GM21367 (cell line): Measurements from ENCODE around the gene PPIH.
"Not testable (repeated sequence)": the region's sequence is repeated elsewhere in the genome, so short reads cannot be mapped to it uniquely, and the experiment has no call there.

Experiments used
- ATAC-seq: cut with Tn5 transposase; IDR thresholded peaks from one replicate; pipeline ENCODE4 v1.9.1; 2021; ENCODE audit not compliant: unreplicated experiment

The PPIH gene

DNA sequence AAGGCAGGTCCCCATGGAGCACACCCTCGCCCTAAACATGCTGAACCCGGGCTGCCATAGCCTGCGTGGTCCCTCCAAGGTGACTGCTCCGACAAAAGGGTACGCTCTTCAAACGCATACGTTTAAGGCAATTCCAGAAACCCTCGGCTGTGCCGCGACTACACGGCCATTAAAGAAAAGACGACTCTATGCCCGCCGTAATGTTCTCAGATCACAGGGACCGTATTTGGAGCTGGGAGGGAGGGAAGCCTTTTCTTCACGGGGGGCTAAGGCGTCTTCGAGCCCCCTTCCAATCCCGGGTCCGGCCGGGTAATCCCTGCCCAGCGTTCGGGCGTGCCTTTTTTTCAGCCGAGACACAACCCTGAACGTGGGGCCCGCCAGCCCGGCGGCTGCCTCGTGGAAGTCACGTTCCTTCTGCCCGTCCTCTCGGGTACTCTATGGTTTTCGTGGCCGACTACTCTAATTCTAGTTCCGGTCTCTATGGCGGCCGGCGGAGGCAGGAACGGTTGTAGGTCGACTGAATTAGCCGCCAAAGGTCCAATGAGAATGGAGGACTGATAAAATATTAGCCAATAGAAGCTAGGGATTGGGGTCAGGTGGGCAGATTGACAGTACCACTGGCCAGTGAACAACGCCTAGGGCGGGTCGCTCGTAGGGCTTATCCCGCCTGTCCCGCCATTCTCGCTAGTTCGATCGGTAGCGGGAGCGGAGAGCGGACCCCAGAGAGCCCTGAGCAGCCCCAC, 23.7 kb downstream of the PPIH start, which contains the start of gene YBX1:
TSS of gene YBX1 (plus strand) at position 678 of the 743 bp plus-strand sequence. CDS start 148 bp downstream, outside the sequence.
- peak; percentile 74 for ATAC-seq

GRCh38 chr1:42682484-42682738, 24.2 kb downstream of the PPIH start:
- ATAC-seq: peak; percentile 1

DNA sequence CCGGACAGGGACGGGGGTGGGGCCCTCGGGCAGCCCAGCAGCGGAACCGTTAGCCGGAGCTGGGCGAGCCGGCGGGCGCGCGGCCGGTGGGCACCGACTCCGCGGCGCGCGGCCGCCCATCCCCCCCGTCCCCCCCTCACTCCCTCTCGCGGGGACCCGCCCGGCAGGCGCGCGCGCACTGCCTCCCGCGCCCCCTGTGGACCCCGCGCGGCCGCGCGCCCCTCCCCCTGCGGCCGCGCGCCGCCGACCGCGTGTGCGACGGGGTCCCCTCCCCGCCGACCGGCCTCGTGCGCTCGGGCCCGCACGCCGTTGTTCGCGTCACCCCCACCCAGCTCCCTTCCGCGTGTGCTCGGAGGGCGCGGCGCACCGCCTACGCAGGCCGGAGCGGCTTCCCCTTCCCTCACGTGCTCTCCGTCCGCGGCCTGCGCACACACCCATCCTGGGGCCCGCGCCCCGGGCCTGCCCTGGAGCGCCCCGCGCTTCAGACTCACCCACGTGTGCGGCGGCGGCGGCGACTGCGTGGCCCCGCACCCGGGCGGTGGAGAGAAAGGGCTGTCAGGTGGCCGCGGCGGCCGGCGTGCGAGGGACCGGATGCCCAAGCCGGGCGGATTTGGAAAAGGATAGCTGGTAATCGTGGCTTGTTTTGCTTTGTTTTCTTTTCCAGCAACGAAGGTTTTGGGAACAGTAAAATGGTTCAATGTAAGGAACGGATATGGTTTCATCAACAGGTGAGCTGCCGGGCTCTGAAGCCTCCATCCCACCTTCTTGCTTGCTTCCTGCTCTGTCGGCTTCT, 24.7 kb downstream of the PPIH start:
- peak; percentile 32 for ATAC-seq

DNA sequence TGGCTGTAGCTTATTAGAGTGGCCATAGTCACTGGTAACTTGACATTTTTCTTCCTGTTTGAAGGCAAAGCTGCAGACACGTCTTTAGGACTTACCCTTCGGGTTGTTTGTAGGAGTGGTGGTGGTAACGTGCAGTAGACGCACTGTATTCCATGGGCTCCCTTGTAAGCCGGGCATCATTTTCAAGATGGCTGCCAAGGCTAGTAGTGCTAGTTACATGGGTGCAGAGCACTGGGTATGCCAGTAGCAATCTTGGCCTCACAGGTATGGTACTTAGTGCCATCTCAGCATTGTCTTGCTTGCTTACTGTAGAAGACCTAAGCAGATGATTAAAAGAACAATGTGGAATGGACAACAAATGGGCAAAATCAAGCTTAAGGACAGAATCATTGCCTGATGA, 25.9 kb downstream of the PPIH start:
- ATAC-seq: no peak

DNA sequence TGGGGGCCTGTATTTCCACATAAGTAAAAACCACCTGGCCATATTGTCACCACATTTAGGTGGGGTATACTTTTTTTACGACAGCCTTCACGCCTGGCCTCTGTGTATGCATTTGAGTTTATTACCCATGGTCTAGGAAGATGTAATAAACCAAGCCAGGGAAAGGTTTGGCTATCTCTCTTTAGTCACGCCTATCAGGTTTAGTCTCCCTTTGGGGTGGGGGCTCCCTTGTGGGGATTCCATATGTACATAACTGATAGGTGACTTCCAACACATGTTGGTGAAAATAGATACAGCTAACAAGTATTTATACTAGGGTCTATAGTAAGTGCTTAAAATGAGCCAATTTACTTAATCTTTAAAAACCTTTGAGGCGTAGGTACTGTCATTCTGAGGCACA, 28.2 kb downstream of the PPIH start:
- no peak for ATAC-seq

GRCh38 chr1:42689912-42690311, 31.7 kb downstream of the PPIH start:
- ATAC-seq: no peak

DNA sequence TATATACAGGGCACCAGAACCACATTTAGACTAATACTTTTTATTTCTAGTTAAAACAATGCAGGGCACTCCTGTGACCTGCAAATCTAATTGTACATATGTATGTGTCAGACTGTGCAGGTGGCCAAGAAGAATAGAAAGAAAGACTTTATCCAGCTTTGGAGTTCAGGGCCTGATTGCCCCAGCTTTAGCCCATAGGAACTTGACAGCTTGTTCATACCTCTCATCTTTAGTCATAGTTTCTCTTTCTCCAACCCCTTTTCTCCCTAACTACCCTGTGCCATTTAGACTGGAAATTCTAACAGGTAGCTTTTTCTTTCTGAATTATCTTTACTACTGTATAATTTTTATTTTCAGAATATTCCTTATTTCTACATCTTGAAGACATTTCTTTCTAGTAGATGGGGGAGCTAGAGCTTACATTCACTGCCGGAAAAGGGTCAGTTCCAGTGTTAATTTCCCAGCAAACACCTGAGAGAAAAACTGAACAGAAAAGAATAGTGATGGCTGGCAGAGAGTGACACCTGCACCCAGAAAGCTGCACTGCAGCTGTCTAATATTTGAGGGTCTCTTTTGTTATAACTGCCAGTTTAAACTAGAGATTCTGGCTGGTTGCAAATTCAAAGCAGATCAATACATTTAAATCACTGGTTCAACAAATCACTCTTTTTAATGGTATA, 32.4 kb downstream of the PPIH start:
- ATAC-seq: no peak

DNA sequence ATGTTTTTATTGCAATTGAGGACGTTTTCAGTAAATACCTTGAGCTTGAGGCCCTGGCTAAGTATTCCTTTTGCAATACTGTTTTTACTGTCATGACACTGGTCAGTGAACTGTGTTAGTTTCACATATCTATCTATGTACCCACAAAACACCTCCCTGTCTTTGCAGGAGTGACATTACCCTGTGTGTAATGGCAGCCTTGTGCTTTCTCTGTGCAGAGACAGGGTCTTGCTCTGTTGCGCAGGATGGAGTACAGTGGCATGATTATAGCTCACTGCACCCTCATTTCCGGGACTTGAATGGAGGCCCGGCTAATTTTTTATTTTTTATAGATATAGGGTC, 32.9 kb downstream of the PPIH start:
- no peak for ATAC-seq

- ATAC-seq: no peak
Measured at GRCh38 chr1:42692461-42692860, 34.2 kb downstream of the PPIH start.

GRCh38 chr1:42692911-42693310, 34.7 kb downstream of the PPIH start:
- ATAC-seq: no peak

GRCh38 chr1:42698081-42698813, 40.0 kb downstream of the PPIH start:
- no peak for ATAC-seq

GRCh38 chr1:42700006-42700405, 41.8 kb downstream of the PPIH start:
- no peak for ATAC-seq

DNA sequence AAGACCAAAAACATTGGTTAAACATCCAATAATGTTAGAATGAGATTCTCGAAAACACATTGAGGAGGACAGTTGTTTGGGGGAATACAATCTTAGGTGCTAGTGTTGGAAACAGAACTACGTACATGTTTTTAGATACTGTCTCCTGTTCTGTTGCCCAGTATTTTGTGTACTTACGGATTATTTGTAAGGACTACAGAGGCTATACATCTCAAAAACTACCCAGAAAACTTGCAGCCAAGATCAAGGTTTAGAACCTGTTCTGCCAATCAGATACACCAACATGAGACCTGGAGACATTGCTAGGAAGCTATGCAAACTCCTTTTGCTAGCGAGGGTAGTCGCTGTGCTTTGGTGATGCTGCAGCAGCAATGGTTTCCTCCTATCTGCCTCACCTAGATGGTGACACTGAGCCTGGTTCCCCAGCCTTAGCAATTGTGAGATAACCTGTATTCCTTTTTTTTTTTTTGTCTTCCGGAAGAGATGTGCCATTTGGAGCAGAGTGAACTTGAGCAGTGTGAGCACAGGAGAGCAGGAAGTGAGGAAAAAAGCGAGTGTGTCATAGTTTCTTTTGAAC, 45.8 kb downstream of the PPIH start:
- no peak for ATAC-seq

- not testable (repeated sequence) for ATAC-seq
Measured at GRCh38 chr1:42712808-42713207, 54.6 kb downstream of the PPIH start.

GRCh38 chr1:42713293-42713692, 55.1 kb downstream of the PPIH start:
- ATAC-seq: no peak

GRCh38 chr1:42714441-42714840, 56.2 kb downstream of the PPIH start:
- ATAC-seq: not testable (repeated sequence)

DNA sequence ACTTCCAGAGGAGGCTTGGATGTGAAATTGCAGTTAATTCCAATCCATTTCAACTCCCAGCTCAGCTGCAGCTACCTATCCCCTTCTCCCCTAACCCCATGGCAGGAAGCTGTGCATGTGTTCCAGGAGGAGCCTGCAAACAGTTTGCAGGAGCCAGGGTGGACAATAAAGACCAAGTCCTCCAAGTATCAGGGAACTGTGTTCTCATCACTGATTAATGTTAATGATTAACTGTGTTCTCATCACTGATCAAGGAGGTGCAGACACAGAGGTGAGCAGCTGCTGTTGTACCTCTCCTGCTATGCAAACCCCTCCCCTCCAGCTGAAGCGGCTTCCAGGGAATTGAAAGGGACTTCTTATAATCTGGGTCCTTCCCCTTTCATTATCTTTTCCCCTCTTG, 62.6 kb downstream of the PPIH start:
- ATAC-seq: no peak

- ATAC-seq: no peak
Measured at GRCh38 chr1:42721926-42722325, 63.7 kb downstream of the PPIH start.

DNA sequence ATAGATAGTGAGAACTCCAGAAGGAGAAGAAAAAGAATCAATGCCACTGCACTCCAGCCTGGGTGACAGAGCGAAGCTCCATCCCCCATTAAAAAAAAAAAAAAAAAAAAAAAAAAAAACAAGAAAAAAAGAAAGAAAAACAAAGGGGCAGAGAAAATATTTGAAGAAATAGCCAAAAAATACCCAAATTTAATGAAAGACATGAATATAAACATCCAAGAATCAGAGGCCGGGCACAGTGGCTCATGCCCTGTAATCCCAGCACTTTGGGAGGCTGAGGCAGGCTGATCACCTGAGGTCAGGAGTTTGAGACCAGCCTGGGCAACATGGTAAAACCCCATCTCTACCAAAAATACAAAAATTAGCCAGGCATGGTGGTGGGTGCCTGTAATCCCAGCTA, 64.2 kb downstream of the PPIH start:
- not testable (repeated sequence) for ATAC-seq

DNA sequence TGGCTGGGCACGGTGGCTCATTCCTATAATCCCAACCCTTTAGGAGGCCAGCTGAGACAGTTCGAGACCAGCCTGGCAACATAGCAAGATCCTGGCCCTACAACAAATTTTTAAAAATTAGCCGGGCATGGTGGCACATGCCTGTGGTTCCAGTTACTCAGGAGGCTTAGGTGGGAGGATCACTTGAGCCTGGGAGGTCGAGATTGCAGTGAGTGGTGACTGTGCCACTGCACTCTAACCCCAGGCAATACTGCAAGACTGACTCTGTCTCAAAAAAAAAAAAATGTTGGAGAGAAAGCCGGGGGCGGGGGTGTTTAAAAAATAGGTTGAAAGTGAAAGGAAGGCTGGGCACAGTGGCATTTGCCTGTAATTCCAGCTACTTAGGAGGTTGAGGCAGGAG, 65.3 kb downstream of the PPIH start:
- ATAC-seq: no peak

- not testable (repeated sequence) for ATAC-seq
Measured at GRCh38 chr1:42725820-42726219, 67.6 kb downstream of the PPIH start.
